GM06990 (cell line): Measurements from ENCODE around the gene GPC2.

Experiments used
- DNase-seq: peaks from one replicate; pipeline ENCODE4 v3.0.0-alpha.2; 2011; ENCODE audit not compliant: insufficient read length; ENCODE audit errors: extremely low read depth
- H3K27me3 ChIP-seq: replicated peaks from 2 replicates; pipeline ENCODE4 v1.6.0; 2011; ENCODE audit warnings: low read length; ENCODE audit not compliant: control insufficient read depth, insufficient read depth
- H3K36me3 ChIP-seq: 2 replicates; pipeline ENCODE4 v1.5.1; 2011; ENCODE audit warnings: low read length; ENCODE audit not compliant: control insufficient read depth, insufficient read depth
- H3K4me3 ChIP-seq: replicated peaks from 2 replicates; pipeline ENCODE4 v1.5.1; 2011; ENCODE audit warnings: low read depth, mild to moderate bottlenecking, control low read depth, low read length
- TF ChIP-seq, protein P1 (sequence below): IDR thresholded peaks from 2 replicates; pipeline ENCODE4 v1.5.1; 2011; ENCODE audit warnings: low read length, control low read depth, mild to moderate bottlenecking, inconsistent platforms; ENCODE audit not compliant: insufficient read depth, poor library complexity, severe bottlenecking

Gene GPC2

DNA sequence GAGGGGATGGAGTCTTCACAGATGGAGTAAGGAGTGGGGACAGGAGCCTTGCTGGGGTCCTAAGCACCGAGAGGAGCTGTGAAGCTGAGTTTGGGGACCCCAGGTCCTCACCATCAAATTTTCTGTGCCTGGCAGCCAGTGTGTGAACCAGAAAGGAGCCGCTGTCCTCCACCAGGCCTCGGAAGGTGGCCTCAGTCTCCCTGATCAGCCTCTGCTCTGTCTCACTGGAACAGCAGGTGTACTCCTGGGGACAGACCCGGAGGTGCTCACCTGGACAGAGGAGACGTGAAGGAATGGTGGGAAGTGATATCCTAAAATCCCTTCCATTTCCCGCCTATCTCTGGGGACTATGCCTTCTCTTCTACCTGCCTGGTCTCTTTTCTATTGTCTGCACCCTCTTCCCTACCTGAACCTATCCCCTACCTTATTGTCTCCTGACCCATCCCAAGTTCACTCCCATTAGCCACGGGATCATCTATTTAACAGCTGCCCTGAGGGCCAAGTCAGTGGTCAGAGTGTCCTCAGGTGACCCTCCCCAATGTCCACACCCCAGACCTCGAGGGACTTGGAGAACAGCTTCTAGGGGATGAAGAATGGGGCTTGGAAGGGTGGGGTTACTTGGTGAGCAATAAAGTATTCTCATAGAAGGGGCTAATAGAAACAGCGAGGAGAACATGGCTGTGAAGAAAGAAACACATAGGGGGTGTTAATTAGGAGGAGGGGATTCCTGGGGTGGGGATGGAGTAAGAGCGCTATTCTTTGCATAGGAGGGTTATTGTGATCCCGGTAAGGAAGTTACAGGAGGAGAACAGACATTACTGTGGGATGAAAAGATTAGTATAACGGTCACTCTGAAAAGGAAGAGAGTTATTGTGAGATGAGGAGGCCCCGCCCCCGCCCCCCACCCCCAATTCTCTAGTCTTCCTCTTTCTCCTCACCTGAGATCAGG lies 811 bp downstream of the GPC2 start:
- TF ChIP-seq, protein P1, sequence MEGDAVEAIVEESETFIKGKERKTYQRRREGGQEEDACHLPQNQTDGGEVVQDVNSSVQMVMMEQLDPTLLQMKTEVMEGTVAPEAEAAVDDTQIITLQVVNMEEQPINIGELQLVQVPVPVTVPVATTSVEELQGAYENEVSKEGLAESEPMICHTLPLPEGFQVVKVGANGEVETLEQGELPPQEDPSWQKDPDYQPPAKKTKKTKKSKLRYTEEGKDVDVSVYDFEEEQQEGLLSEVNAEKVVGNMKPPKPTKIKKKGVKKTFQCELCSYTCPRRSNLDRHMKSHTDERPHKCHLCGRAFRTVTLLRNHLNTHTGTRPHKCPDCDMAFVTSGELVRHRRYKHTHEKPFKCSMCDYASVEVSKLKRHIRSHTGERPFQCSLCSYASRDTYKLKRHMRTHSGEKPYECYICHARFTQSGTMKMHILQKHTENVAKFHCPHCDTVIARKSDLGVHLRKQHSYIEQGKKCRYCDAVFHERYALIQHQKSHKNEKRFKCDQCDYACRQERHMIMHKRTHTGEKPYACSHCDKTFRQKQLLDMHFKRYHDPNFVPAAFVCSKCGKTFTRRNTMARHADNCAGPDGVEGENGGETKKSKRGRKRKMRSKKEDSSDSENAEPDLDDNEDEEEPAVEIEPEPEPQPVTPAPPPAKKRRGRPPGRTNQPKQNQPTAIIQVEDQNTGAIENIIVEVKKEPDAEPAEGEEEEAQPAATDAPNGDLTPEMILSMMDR: no peak
- Histone ChIP-seq H3K4me3 (peak overlapping the region; percentile 63), H3K27me3 (no peaks in the 10 kb centered on the region), H3K36me3 (no peaks in the 10 kb centered on the region)
- no peak for DNase-seq

DNA sequence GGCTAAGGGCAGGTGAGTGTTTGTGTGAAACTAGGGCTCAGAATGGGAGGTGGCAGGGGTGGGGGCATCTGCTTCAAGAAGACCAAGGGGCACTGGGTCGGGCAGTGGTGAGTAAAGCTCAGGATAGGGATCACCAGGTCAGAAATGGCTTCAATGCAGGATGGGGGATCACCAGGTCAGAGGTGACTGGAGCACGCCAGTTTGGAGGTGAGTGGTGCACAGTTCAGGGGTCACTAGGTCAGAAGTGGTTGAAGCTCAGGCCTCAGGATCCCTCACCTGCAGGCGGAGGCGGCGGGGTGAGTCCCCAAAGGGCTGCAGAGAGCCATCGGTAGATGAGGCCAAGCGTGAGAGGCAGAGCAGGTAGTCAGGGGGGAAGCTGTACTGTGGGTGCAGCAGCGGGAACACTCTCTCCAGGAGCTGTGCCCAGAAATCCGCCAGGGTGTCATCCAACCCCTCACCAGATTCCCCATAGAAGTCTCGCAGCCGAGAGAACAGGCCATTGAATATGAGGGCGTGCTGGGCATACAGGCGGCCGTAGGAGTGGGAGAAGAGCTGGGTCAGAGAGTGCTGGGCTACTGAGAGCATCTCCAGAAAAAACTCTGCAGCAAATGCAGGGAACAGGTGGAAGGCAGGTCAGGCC lies 1.8 kb downstream of the GPC2 start:
- TF ChIP-seq, protein P1: no peak
- H3K27me3 ChIP-seq: no peaks in the 10 kb centered on the region; the same call in 1 of the 2 replicates
- DNase-seq: no peak
- H3K4me3 ChIP-seq: no peak overlapping the region
- no peaks in the 10 kb centered on the region for H3K36me3 ChIP-seq

DNA sequence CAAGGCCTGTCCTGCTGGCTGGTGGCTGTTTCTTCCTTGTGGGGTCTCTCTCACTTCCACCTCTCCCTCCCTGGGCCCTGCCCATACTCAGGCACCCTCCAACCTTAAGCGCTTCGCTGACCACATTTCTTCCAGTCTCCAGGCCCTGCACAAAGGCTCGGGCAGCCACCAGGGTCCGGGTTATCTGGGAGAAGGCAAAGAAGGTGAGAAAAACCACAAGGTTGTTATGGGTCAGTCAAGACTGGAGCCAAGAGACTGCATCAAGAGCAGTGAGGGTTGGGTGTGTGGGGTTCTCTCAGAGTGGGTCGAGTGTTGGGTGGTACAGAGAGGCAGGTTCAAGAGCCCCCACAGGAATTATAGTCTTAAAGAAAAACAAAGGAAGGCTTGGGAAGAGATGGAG lies 2.6 kb downstream of the GPC2 start:
- TF ChIP-seq, protein P1: no peak
- Histone ChIP-seq H3K36me3 (no peaks in the 10 kb centered on the region), H3K4me3 (no peak overlapping the region), H3K27me3 (no peaks in the 10 kb centered on the region; the same call in 1 of the 2 replicates)
- no peak for DNase-seq

DNA sequence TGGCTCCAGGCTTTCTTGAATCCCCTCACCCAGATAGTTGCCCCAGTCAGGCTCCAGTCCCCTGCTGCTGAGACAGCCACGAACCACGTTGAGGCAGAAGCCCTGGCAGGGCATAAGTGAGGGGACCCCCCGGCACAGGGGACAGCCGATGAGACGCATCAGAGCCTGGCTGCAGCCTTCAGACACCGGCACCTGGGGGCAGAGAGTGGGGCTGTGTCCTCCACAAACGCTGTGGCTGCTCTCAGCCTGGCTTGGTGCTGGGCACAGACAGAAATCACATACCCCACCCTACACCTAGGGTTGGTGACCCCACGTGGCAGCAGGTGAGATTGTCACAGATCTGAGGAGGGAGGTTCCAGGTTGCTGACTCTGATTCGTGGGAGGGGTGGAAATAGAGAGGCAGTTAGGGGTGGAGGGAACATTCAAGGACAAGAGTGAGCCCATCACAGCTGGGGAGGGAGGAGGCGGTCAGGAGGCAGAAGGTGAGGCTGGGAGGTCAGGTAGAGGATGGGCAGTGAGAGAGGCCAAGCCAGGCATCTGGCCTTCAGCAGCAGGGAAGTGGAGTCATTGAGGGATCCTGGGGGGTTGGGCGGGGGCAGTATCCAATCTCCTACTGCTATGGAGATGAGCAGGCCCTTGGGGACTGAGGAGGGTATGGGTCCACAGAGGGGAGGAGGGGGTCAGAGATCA lies 3.2 kb downstream of the GPC2 start:
- H3K36me3 ChIP-seq: no peaks in the 10 kb centered on the region
- no peak overlapping the region for H3K4me3 ChIP-seq
- DNase-seq: no peak
- TF ChIP-seq, protein P1: no peak
- no peaks in the 10 kb centered on the region; the same call in 1 of the 2 replicates for H3K27me3 ChIP-seq

DNA sequence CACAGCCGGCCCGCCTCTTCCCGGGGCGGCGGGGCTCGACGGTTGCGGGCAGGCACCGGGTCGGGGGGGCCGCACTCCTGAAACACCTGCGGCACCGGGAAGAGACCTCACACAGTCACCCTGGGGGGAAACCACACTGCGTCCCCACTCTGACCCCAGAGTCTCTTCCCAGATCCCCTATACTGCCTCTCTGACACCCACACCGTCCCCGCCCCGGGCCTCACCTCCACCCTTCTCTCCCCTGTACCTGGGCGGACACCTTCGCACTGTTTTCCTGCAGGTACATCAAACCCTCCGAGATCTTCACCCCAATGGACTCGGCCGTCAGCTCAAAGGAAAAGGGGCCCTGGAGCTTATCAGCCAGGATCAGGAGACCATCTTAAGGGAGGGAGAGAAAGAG lies 5.3 kb downstream of the GPC2 start:
- no peaks in the 10 kb centered on the region for H3K36me3 ChIP-seq
- peaks cover 1% of the 10 kb centered on the region for H3K27me3 ChIP-seq
- TF ChIP-seq, protein P1: no peak
- DNase-seq: no peak
- peak overlapping the region; percentile 37; the same call in 1 of the 2 replicates for H3K4me3 ChIP-seq
